ENCODE results near the gene RBCK1.

Gene RBCK1

DNA sequence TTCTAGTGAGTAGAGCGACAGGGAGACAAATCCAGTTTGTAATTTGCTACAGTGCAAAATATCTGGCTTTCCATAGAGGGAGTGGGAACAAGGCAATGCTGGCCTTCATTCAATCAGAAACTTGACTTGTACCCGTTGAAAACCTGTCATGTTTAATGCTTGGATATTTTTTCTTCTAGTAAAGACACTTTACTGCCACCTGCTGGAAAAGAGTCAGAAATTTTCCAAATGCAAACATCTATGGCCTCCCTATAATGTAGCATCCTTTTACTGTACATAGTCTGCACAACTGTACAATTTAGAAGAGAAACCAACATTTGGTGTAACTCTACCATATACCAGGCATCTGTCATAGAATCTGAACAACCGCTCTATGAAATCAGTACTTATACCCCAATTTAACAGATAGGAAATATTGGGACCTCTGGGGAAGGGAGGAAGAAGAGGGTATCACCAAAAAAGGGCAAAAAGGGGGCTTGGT is 70.9 kb downstream of the RBCK1 start:
- peaks cover 14% of the 10 kb centered on the region for H3K36me3 ChIP-seq (ENCODE audit: control insufficient read depth, insufficient read depth, low read length)
- peak; percentile 15 for DNase-seq (ENCODE audit: extremely low read depth, insufficient read length)

DNA sequence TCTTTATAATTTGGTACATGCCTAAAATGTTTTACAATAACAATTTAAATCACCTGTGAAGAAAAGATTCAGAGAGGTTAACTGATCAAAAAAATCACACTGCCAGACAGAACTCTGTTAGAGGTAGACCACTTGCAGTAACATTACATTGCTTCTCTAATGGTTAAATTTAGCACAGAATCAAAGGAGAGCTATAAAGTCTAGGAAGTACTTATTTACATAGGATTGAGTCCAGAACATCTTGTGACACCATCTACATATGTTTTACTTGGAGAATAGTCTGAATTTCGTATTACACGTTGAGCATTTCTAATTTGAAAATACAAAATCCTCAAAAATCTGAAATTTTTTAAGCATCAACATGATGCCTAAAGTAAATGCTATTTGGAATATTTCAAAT is 71.4 kb downstream of the RBCK1 start:
- DNase-seq (ENCODE audit: extremely low read depth, insufficient read length), result no peak
- Histone ChIP-seq H3K4me3 (replicated peaks; ENCODE audit: low read depth, low read length) (no peak overlapping the region), H3K27me3 (replicated peaks; ENCODE audit: control insufficient read depth, insufficient read depth, low read length) (no peaks in the 10 kb centered on the region), H3K36me3 (ENCODE audit: control insufficient read depth, insufficient read depth, low read length) (peaks cover 14% of the 10 kb centered on the region)
- no peak for TF ChIP-seq CTCF (IDR thresholded peaks at IDR 0.05; ENCODE audit: insufficient read depth, low read length, poor library complexity, severe bottlenecking)

More for the DNA sequence above, 70.9 kb downstream of the RBCK1 start:
- Histone ChIP-seq H3K4me3 (replicated peaks; ENCODE audit: low read depth, low read length) (no peak overlapping the region), H3K27me3 (replicated peaks; ENCODE audit: control insufficient read depth, insufficient read depth, low read length) (no peaks in the 10 kb centered on the region)
- TF ChIP-seq CTCF (IDR thresholded peaks at IDR 0.05; ENCODE audit: insufficient read depth, low read length, poor library complexity, severe bottlenecking), result peak; percentile 48

GRCh38 chr20:480044-480443 is 71.9 kb downstream of the RBCK1 start:
- no peak for DNase-seq (ENCODE audit: extremely low read depth, insufficient read length)
- no peak for TF ChIP-seq CTCF (IDR thresholded peaks at IDR 0.05; ENCODE audit: insufficient read depth, low read length, poor library complexity, severe bottlenecking)
- Histone ChIP-seq H3K27me3 (replicated peaks; ENCODE audit: control insufficient read depth, insufficient read depth, low read length) (no peaks in the 10 kb centered on the region), H3K36me3 (ENCODE audit: control insufficient read depth, insufficient read depth, low read length) (peaks cover 14% of the 10 kb centered on the region), H3K4me3 (replicated peaks; ENCODE audit: low read depth, low read length) (no peak overlapping the region)

DNA sequence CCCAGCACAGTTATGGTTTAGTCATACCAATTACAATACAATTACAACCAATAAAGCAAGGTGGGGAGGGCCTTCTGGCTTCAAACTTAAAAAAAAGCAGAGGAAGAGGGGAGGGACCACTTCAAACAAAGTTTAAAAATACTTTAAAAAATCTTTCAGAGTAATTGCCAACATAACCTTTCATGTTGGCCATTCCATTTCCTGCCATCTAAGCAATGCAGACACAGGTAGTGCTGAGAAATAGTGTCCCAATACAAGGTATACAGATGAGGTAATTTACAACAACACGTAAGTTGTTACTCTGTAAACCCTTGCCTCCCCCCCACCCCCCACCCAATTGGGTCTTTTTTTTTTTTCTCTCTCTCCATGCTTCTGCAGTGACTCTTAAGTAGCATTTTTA is 73.1 kb downstream of the RBCK1 start:
- no peak for TF ChIP-seq CTCF (IDR thresholded peaks at IDR 0.05; ENCODE audit: insufficient read depth, low read length, poor library complexity, severe bottlenecking)
- no peaks in the 10 kb centered on the region for H3K27me3 ChIP-seq (replicated peaks; ENCODE audit: control insufficient read depth, insufficient read depth, low read length)
- H3K4me3 ChIP-seq (replicated peaks; ENCODE audit: low read depth, low read length), result no peak overlapping the region
- peaks cover 13% of the 10 kb centered on the region for H3K36me3 ChIP-seq (ENCODE audit: control insufficient read depth, insufficient read depth, low read length)
- DNase-seq (ENCODE audit: extremely low read depth, insufficient read length), result no peak

All from GM06990 (cell line).